Islet precursor cell (in vitro differentiated cells): ENCODE data around the gene WASF3.
"Not testable (repeated sequence)": the region's sequence is repeated elsewhere in the genome, so short reads cannot be mapped to it uniquely, and the experiment has no call there.

ENCODE experiments used
- DNase-seq: peaks from one replicate; pipeline ENCODE4 v3.0.0-alpha.2; 2018

The WASF3 gene

DNA sequence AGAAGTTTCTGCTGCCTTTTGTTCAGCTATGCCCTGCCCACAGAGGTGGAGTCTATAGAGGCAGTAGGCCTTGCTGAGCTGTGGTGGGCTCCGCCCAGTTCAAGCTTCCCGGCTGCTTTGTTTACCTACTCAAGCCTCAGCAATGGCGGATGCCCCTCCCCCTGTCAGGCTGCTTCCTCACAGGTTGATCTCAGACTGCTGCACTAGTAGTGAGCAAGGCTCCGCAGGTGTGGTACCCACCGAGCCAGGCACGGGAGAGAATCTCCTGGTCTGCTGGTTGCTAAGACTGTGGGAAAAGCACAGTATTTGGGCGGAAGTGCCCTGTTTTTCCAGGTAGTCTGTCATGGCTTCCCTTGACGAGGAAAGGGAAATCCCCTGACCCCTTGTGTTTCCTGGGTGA is 78.6 kb downstream of the WASF3 start:
- DNase-seq: not testable (repeated sequence)

DNA sequence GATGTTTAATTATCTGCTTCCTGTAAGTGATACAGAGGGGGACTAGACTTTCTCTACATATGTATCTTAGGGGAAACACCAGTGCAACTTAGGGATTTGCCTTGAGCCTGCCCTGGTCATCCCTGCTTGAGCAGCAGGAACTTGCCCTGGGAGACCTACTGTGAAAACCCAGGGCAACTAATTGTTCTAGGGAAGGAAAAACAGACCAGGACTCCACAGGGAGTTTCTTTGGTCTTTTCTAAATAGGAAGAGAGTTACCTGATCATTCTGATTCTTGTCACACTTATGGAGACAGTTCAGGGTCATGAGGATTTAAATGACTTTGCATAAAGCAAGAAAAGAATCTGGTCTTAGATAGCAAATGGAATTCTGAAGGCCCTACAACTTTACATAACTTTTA is 89.1 kb downstream of the WASF3 start:
- DNase-seq: no peak

DNA sequence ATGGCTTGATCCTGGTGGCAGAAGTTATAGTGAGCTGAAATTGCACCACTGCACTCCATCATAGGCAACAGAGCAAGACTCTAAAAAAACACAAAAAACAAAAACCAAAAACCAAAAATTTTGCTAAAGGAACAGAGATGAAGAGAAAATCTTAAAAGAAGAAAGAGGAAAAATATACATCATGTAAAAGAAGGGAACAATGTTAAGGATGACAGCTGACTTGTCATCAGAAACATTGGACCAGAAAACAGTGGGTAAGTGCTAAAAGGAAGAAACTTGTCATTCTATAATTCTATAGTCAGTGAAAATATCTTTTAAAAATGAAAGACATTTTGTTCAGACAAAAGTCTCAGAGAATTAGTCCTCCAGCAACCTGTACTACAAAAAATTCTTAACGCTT is 93.8 kb downstream of the WASF3 start:
- no peak for DNase-seq

DNA sequence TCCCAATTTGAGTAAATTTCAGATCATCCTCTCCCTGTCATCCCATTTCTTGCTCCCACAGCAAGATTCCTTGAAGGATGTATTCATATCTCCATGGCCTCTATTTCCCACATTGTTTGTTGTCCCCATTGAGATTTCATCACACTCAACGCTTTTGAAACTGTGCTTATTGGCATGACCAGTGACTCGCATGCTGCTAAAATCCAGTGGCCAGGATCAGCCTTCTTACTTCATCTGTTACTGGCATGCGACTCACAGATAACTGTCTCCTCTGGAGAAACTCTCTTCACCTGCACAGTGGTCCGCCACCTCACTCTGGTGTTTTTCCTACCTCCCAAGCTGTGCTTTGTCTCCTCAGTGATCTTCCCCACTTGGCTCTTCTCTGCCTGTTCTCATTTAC is 95.8 kb downstream of the WASF3 start:
- no peak for DNase-seq

DNA sequence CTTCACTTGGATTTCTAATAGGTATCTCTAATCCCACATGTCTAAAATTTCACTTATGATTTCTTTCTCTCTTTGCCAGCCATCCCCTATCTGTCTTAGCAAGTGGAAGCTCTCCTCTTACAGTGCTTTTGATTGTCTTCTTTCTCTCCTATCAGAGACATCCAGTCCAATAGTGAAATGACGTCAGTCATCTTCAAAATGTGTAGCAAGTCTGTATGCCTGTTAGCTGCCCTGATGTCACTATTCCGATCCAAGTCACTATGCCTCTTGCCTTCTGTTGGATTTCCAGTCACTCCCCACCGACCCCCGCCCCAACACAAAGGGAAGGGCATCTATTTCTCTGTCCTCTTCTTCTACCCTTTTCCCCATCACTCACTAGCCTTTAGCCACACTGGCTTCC is 96.4 kb downstream of the WASF3 start:
- DNase-seq: no peak

DNA sequence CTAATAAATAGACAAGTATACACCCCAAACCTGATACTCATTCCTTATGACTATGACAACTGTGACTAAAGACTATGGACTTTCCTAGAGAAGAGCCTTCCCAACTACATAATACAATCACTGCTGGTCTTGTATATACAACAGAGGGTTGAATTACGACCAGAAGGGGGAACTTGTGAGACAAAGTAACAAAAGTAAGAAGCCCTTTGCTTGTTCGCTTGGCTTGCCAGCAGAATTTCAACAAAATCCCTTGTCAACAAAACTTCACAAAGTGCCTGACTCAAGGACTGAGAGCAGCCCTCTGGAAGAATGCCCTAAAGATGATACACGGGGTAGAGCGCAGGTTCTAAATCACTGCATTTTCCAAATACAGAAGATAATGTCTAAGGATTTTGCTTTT is 99.4 kb downstream of the WASF3 start:
- no peak for DNase-seq

GRCh38 chr13:26658448-26659385 is 101.2 kb downstream of the WASF3 start:
- DNase-seq: no peak

- no peak for DNase-seq
Measured at GRCh38 chr13:26660185-26660584, 102.7 kb downstream of the WASF3 start.

DNA sequence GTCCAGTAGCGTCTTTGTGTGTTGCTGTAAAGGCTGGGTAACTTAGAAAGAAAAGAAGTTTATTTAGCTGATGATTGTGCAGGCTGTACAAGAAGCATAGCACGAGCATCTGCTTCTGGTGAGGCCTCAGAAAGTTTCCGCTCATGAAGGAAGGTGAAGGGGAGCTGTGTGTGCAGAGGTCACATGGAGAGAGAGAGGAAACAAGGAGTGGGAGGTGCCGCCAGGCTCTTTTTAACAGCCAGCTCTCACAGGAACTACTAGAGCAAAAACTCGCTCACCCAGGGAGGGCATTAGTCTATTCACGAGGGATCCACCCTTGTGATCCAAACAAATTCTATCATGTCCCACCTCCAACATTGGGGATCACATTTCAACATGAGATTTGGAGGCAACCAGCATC is 103.3 kb downstream of the WASF3 start:
- DNase-seq: no peak

GRCh38 chr13:26663791-26664190 is 106.3 kb downstream of the WASF3 start:
- no peak for DNase-seq

GRCh38 chr13:26664286-26664685 is 106.8 kb downstream of the WASF3 start:
- no peak for DNase-seq

DNA sequence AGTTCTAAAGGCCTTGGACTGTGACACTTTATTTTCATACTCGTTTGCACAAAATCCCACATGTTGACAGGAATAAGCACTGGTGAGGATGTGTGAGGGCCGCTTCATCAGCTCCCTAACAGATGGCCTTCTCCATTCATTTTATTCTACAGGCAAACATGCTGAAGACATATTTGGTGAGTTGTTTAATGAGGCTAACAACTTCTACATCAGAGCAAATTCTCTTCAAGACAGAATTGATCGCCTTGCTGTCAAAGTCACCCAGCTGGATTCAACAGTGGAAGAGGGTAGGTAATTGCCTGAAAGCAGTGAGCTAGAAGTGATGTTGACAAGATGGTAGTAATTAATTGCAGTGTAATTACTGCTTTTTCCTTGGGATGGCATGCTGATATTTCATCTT is 107.4 kb downstream of the WASF3 start:
- no peak for DNase-seq

- no peak for DNase-seq
Measured at GRCh38 chr13:26668357-26669146, 111.1 kb downstream of the WASF3 start.

GRCh38 chr13:26673890-26674289 is 116.4 kb downstream of the WASF3 start:
- DNase-seq: no peak

DNA sequence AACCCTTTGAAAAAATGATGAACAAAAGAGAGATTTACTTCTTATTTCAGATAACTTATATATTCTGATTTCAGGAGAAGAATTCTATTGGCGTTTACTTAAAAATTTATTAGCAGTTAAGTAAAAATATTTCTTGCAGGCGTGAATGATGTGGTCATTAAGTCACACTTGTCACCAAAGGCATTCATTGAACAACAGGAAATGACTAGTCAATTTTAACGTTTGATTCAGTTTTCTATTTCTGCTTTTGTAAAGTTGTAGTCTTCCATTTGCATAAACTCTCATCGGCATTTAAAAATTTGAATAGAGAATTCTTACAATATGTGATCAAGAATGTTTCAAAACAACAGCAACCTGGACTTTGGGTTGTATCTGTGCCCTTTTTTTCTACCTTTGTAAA is 119.7 kb downstream of the WASF3 start:
- no peak for DNase-seq

GRCh38 chr13:26678330-26678729 is 120.8 kb downstream of the WASF3 start:
- DNase-seq: no peak

- DNase-seq: no peak
Measured at GRCh38 chr13:26678796-26679195, 121.3 kb downstream of the WASF3 start.

DNA sequence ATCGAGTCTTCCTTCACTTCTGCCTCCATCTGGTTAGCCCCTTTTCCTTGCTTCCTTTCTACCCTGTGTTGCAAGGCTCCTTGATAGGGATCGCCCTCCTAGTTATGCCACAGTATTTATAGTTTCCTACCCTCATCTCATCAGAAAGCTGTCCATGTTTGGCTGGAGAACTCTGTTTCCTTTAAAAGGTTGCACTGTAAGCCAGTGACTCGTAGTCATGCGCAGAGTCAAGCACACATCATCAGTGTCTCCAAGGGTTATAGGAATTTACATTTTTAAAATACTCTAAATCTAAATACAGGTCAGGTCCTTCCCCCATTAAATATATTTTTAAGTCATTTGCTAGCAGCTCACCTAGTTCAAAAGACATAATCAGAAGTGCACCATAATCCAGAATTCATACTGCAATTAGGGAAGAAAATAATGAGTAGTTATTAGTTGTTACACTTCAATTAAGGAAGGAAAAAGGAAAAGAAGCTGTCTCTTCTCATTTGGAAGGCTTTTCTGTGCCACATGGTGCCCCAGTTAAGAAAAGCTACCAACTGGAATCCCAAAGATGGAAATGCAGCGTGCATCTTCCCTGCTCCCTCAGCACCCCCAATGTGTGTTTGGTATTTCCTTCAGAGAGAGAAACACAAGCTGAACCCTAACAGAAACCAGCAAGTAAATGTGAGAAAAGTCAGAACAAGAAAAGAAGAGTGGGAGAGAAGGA is 122.1 kb downstream of the WASF3 start:
- no peak for DNase-seq

GRCh38 chr13:26680123-26680450 is 122.6 kb downstream of the WASF3 start:
- DNase-seq: peak; percentile 73

- no peak for DNase-seq
Measured at GRCh38 chr13:26680572-26680971, 123.1 kb downstream of the WASF3 start.

GRCh38 chr13:26681036-26681435 is 123.6 kb downstream of the WASF3 start:
- DNase-seq: no peak

DNA sequence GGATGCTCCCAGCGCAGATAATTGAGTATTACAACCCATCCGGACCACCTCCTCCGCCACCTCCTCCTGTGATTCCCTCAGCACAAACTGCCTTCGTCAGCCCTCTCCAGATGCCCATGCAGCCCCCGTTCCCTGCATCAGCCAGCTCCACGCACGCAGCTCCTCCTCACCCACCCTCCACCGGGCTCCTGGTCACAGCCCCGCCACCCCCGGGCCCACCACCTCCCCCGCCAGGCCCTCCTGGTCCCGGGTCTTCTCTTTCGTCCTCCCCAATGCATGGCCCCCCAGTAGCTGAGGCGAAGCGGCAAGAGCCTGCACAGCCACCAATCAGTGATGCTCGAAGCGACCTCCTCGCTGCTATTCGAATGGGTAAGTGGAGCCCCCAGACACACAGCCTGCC is 125.1 kb downstream of the WASF3 start:
- DNase-seq: no peak

GRCh38 chr13:26685606-26686005 is 128.1 kb downstream of the WASF3 start:
- no peak for DNase-seq

GRCh38 chr13:26686285-26686684 is 128.8 kb downstream of the WASF3 start:
- no peak for DNase-seq
